AG10803 (cell line): Measurements from ENCODE around the gene FRMPD4.

ENCODE experiments used
- DNase-seq: peaks from one replicate; pipeline ENCODE4 v3.0.0; 2010; ENCODE audit warnings: low read depth
- H3K4me3 ChIP-seq: 2 replicates; pipeline ENCODE4 v1.5.1; 2011; ENCODE audit warnings: mild to moderate bottlenecking, low read length, control low read depth
- CTCF ChIP-seq: conservative IDR thresholded peaks from 2 replicates; pipeline ENCODE4 v1.5.1; 2011; ENCODE audit warnings: mild to moderate bottlenecking, low read length, control low read depth, inconsistent platforms

FRMPD4 gene

GRCh38 chrX:12685541-12685940, 547.3 kb downstream of the FRMPD4 start:
- H3K4me3 ChIP-seq: no peak overlapping the region
- no peak for TF ChIP-seq CTCF
- peak; percentile 23 for DNase-seq

DNA sequence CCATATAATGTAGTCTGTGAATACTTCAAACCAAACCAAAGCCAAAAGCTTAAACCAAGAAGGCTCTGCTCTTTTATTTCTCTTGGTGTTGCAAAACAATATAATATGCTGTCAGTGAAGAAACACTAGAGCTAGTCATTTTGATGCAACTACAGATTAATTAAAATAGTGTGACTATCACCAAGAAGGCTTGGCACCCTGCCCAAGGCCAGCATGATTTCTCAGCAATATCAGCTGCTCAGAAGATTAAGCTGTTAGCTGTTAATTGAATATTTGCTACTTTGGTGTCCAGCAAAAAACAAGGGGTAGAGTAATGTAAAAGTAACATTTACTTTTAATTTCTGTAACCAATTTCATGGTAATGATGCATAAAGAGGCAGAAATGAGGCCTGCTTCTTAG, 548.1 kb downstream of the FRMPD4 start:
- no peak for TF ChIP-seq CTCF
- H3K4me3 ChIP-seq: no peak overlapping the region
- DNase-seq: no peak

DNA sequence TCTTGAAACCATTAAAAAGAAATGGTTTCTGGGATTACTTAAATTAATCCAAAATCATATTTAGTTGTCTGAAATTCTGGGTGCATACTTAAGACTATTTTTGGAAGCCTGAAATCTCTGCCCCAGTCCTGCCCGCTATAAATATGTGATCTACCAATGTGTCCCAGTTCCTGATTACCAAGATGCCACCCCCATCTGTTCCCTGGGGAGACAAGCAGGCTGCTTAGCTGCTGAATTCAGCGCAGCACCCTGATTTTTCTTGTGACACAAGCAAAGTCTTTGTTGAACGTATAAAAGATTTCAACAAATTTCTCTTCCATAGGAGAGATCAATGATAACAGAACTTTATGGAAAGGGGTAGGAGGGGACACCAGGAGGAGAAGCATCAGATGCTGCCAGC, 552.4 kb downstream of the FRMPD4 start:
- DNase-seq: no peak
- no peak for TF ChIP-seq CTCF

GRCh38 chrX:12693754-12694153, 555.5 kb downstream of the FRMPD4 start:
- no peak overlapping the region for H3K4me3 ChIP-seq
- TF ChIP-seq CTCF: no peak
- DNase-seq: no peak

More for the DNA sequence above, 552.4 kb downstream of the FRMPD4 start:
- H3K4me3 ChIP-seq: no peak overlapping the region

GRCh38 chrX:12700745-12701144, 562.5 kb downstream of the FRMPD4 start:
- no peak for DNase-seq
- TF ChIP-seq CTCF: no peak
- H3K4me3 ChIP-seq: no peak overlapping the region

GRCh38 chrX:12701628-12702027, 563.4 kb downstream of the FRMPD4 start:
- no peak overlapping the region for H3K4me3 ChIP-seq
- DNase-seq: peak; percentile 54
- TF ChIP-seq CTCF: peak; percentile 65

- DNase-seq: no peak
- no peak overlapping the region for H3K4me3 ChIP-seq
- peak; percentile 32 for TF ChIP-seq CTCF
These were observed 564.3 kb downstream of the FRMPD4 start for GRCh38 chrX:12702509-12703091.
